ENCODE data around the gene RNF166. TPM values are rescaled to one million over a fixed set of nuclear protein-coding genes. Genes with fewer than 3 reads are reported as not detected.

RNF166 gene
- total RNA-seq, 1 donor from 2014 or later = 50.6 TPM

DNA sequence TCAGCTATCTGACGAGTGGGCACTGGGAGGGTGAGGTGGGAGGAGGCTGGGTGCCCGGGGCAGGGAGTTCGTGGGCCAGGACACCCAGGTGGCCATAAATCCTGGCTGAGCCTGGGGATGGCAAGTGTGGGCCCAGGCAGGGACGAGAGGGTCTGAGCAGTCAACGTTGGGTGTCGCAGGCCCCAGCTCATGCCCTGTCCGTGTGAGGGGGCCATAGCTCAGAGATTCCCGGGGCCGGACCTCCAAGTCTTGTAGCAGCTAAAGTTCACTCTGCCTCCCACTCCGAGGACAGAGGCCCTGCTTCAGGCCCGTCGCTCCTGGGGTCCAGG, 34.5 kb upstream of the RNF166 start:
- Histone ChIP-seq H3K4me1 (peaks cover 22% of the 10 kb centered on the region), H3K9me3 (no peaks in the 10 kb centered on the region), H3K27me3 (no peaks in the 10 kb centered on the region), H3K4me3 (no peak overlapping the region), H3K27ac (no peak overlapping the region), H3K36me3 (peaks cover 23% of the 10 kb centered on the region)
- no peak for TF ChIP-seq CTCF (IDR thresholded peaks at IDR 0.05)
- DNase-seq (no peak), ATAC-seq (no peak)
- intact Hi-C loops (cut with DNase I) = loop anchor here (5.0 kb wide), 1 partner anchor 47 kb away; the partner anchor contains the start of gene PIEZO1

DNA sequence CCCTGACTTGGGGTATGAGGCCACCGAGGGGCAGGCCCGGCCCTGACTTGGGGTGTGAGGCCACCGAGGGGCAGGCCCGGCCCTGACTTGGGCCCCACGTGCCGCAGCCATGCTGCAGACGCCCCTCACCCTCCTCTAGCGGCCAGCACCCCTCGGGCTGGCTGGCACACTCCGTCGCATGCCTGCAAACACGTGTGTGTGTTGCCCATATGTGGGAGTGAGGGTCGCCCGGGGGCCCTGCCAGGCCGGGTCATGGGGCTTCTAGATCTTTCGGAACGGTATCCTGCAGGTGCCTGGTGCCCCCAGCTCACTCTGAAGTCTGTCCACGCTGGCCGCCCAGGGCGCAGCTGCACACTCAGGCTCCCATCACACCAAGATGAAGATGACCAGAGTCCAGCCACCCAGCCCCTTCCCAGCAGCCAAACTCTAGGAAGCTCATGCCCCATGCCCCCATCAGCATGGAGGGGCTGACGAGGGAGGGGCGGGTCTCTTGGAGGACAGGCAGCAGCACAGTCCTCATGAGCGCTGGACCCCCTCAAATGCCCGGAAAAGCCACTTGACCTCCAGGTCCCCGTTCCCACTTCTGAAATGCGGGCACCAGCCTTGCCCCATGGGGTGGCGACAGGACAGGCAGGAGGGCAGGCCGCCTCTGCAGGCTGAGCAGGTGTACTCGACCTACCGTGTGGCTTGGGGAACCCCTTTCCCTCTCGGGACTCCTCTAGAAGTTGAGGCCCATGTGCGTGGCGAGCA, 33.9 kb upstream of the RNF166 start:
- Histone ChIP-seq H3K9me3 (no peaks in the 10 kb centered on the region), H3K27me3 (no peaks in the 10 kb centered on the region), H3K27ac (no peak overlapping the region), H3K36me3 (peaks cover 29% of the 10 kb centered on the region), H3K4me3 (no peak overlapping the region), H3K4me1 (peaks cover 20% of the 10 kb centered on the region)
- ATAC-seq (no peak), DNase-seq (no peak)
- intact Hi-C loops (cut with DNase I) = loop anchor here (5.0 kb wide), 1 partner anchor 47 kb away; the partner anchor contains the start of gene PIEZO1
- TF ChIP-seq CTCF (IDR thresholded peaks at IDR 0.05) = no peak

DNA sequence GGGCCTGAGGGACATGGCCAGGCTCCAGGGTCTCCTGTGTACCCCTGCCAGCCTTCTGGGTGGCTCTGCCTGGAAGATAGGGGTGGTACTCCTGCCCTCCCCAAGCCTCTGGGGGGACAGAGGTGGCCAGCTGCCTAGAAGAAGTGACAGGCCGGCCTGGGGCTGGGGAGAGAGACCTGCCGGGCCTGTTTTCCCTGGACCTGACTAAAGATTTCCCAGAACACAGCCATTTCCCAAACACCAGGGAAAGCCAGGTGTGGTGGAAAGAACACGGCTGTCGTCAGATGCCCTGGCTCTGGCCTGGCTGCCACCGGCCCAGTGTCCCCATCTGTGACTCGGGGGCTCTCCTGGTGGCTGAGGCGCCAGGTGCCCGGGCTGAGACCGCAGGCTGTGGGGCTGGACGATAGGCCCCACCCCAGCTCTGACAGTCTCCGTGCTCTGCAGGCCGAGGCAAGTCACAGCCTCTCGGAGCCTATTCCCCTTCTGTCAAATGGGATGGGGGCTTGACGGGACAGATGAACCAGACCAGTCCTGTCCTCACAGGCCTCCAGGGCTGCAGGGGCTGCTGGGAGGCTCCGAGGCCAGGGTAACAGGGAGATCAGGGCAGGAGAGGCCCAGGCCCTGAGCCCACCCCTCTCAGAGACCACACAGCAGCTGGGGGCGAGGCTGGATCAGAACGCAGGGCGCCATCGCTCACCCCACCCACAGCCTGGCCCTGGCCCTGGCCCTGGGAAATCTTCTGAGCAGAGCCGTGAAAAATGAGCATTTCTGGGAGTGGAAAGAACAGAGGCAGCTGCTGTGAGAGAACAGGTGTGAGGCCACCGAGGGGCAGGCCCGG, 33.1 kb upstream of the RNF166 start:
- Histone ChIP-seq H3K27me3 (no peaks in the 10 kb centered on the region), H3K27ac (no peak overlapping the region)
- ATAC-seq = no peak

DNA sequence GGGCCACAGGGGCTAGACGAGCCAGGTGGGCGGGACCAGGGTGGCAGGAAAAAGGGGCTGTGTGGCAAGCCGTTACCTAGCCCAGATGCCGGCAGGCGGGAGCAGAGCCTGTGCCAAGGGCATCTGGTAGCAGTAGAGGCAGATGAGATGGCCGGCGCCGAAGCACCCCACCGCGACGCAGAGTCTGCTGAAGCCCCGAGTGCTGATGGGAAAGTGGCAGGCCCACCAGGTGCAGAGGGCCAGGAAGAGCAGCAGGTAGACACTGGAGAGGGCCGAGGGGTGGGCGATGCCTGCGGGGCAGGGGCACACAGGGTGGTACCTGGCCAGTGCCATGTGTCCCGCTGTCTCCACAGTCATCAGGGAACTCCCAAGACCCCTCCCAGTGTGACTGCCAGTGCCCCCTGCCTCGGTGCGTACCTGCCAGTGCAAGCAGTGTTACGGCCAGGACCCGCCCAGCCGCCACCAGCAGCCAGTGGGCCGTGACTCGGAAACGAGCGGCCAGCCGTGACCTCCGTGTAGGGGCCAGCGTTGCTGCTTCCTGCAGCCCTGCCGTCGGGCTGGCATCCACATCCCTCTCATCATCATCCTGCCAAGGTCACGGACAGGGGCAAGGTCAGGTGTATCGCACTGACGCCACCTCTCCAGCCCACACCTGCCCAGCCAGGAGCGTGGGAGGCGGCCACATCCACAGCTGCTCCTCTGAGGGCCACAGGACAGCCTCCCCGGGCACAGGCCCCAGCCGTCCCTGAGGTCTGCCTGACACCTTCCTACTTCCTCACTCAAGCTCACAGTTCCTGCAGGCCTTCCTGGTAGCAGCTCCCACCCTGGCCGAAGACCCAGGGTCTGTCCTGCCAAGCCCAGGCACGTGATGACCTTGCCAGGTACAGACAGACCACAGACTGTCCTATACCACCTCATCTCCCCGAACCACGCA, 32.2 kb upstream of the RNF166 start:
- intact Hi-C loops (cut with DNase I) = no loop called here
- H3K9me3 ChIP-seq = no peaks in the 10 kb centered on the region
- no peak for DNase-seq
- no peak for TF ChIP-seq CTCF (IDR thresholded peaks at IDR 0.05)
- peaks cover 46% of the 10 kb centered on the region for H3K36me3 ChIP-seq
- no peaks in the 10 kb centered on the region for H3K27me3 ChIP-seq
- ATAC-seq = no peak
- peaks cover 5% of the 10 kb centered on the region for H3K4me1 ChIP-seq
- no peak overlapping the region for H3K4me3 ChIP-seq
- no peak overlapping the region for H3K27ac ChIP-seq

More for the DNA sequence above, 33.1 kb upstream of the RNF166 start:
- Histone ChIP-seq H3K4me1 (peaks cover 14% of the 10 kb centered on the region), H3K9me3 (no peaks in the 10 kb centered on the region), H3K4me3 (no peak overlapping the region), H3K36me3 (peaks cover 37% of the 10 kb centered on the region)
- no peak for TF ChIP-seq CTCF (IDR thresholded peaks at IDR 0.05)
- DNase-seq = no peak
- intact Hi-C loops (cut with DNase I) = no loop called here
